GM18505 (cell line): ENCODE measurements around the gene EFCAB8.

Experiments used
- ATAC-seq: cut with Tn5 transposase; IDR thresholded peaks from one replicate; pipeline ENCODE4 v1.9.1; 2021; ENCODE audit not compliant: unreplicated experiment
- POLR2A ChIP-seq: IDR thresholded peaks from 4 replicates; pipeline ENCODE4 v1.6.1; 2011; ENCODE audit warnings: borderline replicate concordance; ENCODE audit not compliant: insufficient read depth, insufficient read length; ENCODE audit errors: extremely low read depth

The EFCAB8 gene

GRCh38 chr20:33010674-33011449 is 152.1 kb downstream of the EFCAB8 start:
- no peak for ATAC-seq
- TF ChIP-seq POLR2A: no peak
